ENCODE measurements around the gene ARID4B.

- TF ChIP-seq EZH2phosphoT487 (IDR thresholded peaks at IDR 0.05; ENCODE audit: borderline replicate concordance, low read depth, low read length): no peak
- 0 out of 2 replicates have a peak, but pooled peaks have one; percentile 37 for TF ChIP-seq CTCF (conservative IDR thresholded peaks at IDR 0.05; ENCODE audit: low read length)
Measured at GRCh38 chr1:235315735-235316134, 12.2 kb downstream of the ARID4B start.
